ENCODE results near the gene SRCAP.
"Not testable (repeated sequence)": the region's sequence is repeated elsewhere in the genome, so short reads cannot be mapped to it uniquely, and the experiment has no call there.

Gene SRCAP

GRCh38 chr16:30699615-30700099 is 686 bp downstream of the SRCAP start:
- DNase-seq = no peak

- no peak for DNase-seq
Measured at GRCh38 chr16:30700491-30700890, 1.5 kb downstream of the SRCAP start.

GRCh38 chr16:30700971-30701370 is 2.0 kb downstream of the SRCAP start:
- no peak for DNase-seq

- not testable (repeated sequence) for DNase-seq
Measured at GRCh38 chr16:30703071-30703470, 4.1 kb downstream of the SRCAP start.

- no peak for DNase-seq
Measured at GRCh38 chr16:30703971-30704370, 5.0 kb downstream of the SRCAP start.

- no peak for DNase-seq
Measured at GRCh38 chr16:30706046-30706445, 7.1 kb downstream of the SRCAP start.

- DNase-seq = no peak
Measured at GRCh38 chr16:30710971-30711370, 12.0 kb downstream of the SRCAP start.

- no peak for DNase-seq
Measured at GRCh38 chr16:30711712-30712111, 12.7 kb downstream of the SRCAP start.

- no peak for DNase-seq
Measured at GRCh38 chr16:30715750-30716445, 16.9 kb downstream of the SRCAP start.

GRCh38 chr16:30720086-30720485 is 21.1 kb downstream of the SRCAP start:
- DNase-seq = no peak

- no peak for DNase-seq
Measured at GRCh38 chr16:30720694-30721093, 21.7 kb downstream of the SRCAP start.

GRCh38 chr16:30721167-30721566 is 22.2 kb downstream of the SRCAP start:
- no peak for DNase-seq

GRCh38 chr16:30721606-30722005 is 22.6 kb downstream of the SRCAP start:
- DNase-seq = no peak

GRCh38 chr16:30722443-30722842 is 23.5 kb downstream of the SRCAP start:
- DNase-seq = no peak

- no peak for DNase-seq
Measured at GRCh38 chr16:30722916-30723315, 23.9 kb downstream of the SRCAP start.

- no peak for DNase-seq
Measured at GRCh38 chr16:30723725-30724355, 24.9 kb downstream of the SRCAP start.

GRCh38 chr16:30724641-30725417 is 25.9 kb downstream of the SRCAP start:
- DNase-seq = no peak

GRCh38 chr16:30725418-30725792 is 26.4 kb downstream of the SRCAP start:
- DNase-seq = no peak

- no peak for DNase-seq
Measured at GRCh38 chr16:30728321-30728720, 29.4 kb downstream of the SRCAP start.

- DNase-seq = no peak
Measured at GRCh38 chr16:30728899-30729672, 30.1 kb downstream of the SRCAP start.

GRCh38 chr16:30731411-30731810 is 32.4 kb downstream of the SRCAP start:
- no peak for DNase-seq

- DNase-seq = no peak
Measured at GRCh38 chr16:30736995-30737793, 38.2 kb downstream of the SRCAP start.
